ENCODE data around the gene SDK1. TPM values are rescaled to one million over a fixed set of nuclear protein-coding genes. Genes with fewer than 3 reads are reported as not detected.

The SDK1 gene
- polyA plus RNA-seq, 2 of the 4 experiments (the other 2 are of a cell fraction): 0.12 to 0.28 TPM

DNA sequence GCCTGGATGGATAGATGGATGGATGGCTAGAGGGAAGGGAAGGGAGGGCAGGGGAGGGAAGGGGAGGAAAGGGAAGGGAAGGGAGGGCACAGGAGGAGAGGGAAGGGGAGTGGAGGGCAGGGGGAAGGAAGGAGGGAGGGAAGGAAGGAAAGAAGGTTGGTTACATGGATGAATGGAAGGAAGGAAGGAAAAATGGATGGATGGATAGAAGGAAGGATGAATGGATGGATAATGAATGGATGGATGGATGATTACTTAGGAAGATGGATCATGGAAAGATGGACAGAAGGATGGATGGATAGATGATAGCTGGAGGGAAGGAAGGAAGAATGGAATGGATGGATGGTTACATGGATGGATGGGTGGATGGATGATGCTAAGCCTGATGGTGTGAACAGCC is 929.3 kb downstream of the SDK1 start:
- ChIA-PET CTCF (interaction anchor here (1.0 kb wide), 1 partner anchor 12 kb away, joined by 3 read pairs; no protein-coding TSS in a partner anchor), POLR2A (no interaction called here)
- H3K4me3 ChIP-seq: no peak overlapping the region
- H3K27ac ChIP-seq: no peak overlapping the region
- TF ChIP-seq RNF2 (IDR thresholded peaks at IDR 0.05; ENCODE audit: borderline replicate concordance, low read depth): no peak
- TF ChIP-seq ATOH8 (CRISPR knock-in tag; IDR thresholded peaks at IDR 0.05; ENCODE audit: low read depth): no peak
- TF ChIP-seq KDM1A (IDR thresholded peaks at IDR 0.05; ENCODE audit: low read depth): no peak
- TF ChIP-seq SREBF2 (IDR thresholded peaks at IDR 0.05): no peak
- no peak for TF ChIP-seq PHF8 (IDR thresholded peaks at IDR 0.05; ENCODE audit: borderline replicate concordance, low read depth)
- no peak for TF ChIP-seq POLR2AphosphoS2 (conservative IDR thresholded peaks at IDR 0.05; ENCODE audit: low read length)
- TF ChIP-seq CHD2 (IDR thresholded peaks at IDR 0.05; ENCODE audit: low read length, partially characterized antibody): no peak
- no peak for TF ChIP-seq EHMT2 (IDR thresholded peaks at IDR 0.05; ENCODE audit: low read depth)
- no peak for TF ChIP-seq ZNF302 (CRISPR knock-in tag; IDR thresholded peaks at IDR 0.05)
- no peak for TF ChIP-seq FOSB (CRISPR knock-in tag; IDR thresholded peaks at IDR 0.05)
- no peak for TF ChIP-seq ZFP36 (IDR thresholded peaks at IDR 0.05; ENCODE audit: borderline replicate concordance, partially characterized antibody)
- no peak for TF ChIP-seq CBX2 (IDR thresholded peaks at IDR 0.05; ENCODE audit: borderline replicate concordance, low read depth)
- TF ChIP-seq FOXS1 (CRISPR knock-in tag; IDR thresholded peaks at IDR 0.05): no peak
- TF ChIP-seq, protein P1, sequence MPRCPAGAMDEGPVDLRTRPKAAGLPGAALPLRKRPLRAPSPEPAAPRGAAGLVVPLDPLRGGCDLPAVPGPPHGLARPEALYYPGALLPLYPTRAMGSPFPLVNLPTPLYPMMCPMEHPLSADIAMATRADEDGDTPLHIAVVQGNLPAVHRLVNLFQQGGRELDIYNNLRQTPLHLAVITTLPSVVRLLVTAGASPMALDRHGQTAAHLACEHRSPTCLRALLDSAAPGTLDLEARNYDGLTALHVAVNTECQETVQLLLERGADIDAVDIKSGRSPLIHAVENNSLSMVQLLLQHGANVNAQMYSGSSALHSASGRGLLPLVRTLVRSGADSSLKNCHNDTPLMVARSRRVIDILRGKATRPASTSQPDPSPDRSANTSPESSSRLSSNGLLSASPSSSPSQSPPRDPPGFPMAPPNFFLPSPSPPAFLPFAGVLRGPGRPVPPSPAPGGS (IDR thresholded peaks at IDR 0.05): no peak
- TF ChIP-seq JUNB (IDR thresholded peaks at IDR 0.05): no peak
- no peaks in the 10 kb centered on the region for H3K4me1 ChIP-seq
- no peak overlapping the region for H3K4me2 ChIP-seq
- ATAC-seq (no peak), DNase-seq (ENCODE audit: low read depth in 1 of 2, low spot score in 1 of 2) (no peak), FAIRE-seq (no peak)
- H3K9me3 ChIP-seq: no peaks in the 10 kb centered on the region

DNA sequence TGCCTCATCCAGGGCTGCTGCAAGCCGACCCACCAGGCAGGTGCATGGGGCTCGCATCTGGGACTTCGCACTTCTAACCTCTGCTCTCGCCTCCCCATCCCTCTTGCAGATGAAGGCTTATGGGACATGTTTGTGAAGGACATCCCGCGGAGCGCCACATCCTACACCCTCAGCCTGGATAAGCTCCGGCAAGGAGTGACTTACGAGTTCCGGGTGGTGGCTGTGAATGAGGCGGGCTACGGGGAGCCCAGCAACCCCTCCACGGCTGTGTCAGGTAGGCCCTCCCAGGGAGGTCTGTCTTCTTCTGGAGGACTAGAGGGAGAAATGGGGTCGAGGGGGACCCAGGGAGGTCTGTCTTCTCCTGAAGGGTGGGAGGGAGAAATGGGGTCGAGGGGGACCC is 932.1 kb downstream of the SDK1 start:
- TF ChIP-seq EHMT2 (IDR thresholded peaks at IDR 0.05; ENCODE audit: low read depth) (no peak), HDAC2 (IDR thresholded peaks at IDR 0.05) (no peak), HOXB5 (CRISPR knock-in tag; IDR thresholded peaks at IDR 0.05) (no peak), HES2 (IDR thresholded peaks at IDR 0.05) (no peak), ESRRA (IDR thresholded peaks at IDR 0.05; ENCODE audit: borderline replicate concordance, low read length) (no peak), E2F6 (IDR thresholded peaks at IDR 0.05; ENCODE audit: borderline replicate concordance, low read depth) (no peak), FOSL2 (IDR thresholded peaks at IDR 0.05) (no peak), FOSL2 (CRISPR knock-in tag; IDR thresholded peaks at IDR 0.05) (no peak), MAFK (IDR thresholded peaks at IDR 0.05; ENCODE audit: partially characterized antibody) (no peak), ELK1 (IDR thresholded peaks at IDR 0.05; ENCODE audit: low read depth, low read length) (no peak), NPAS2 (CRISPR knock-in tag; IDR thresholded peaks at IDR 0.05; ENCODE audit: borderline replicate concordance) (no peak), CBX8 (IDR thresholded peaks at IDR 0.05) (no peak), EHF (CRISPR knock-in tag; IDR thresholded peaks at IDR 0.05) (no peak), MAZ (IDR thresholded peaks at IDR 0.05; ENCODE audit: borderline replicate concordance, low read depth, low read length) (no peak)
- TF ChIP-seq, protein P1 (IDR thresholded peaks at IDR 0.05): no peak
- TF ChIP-seq, protein P2, sequence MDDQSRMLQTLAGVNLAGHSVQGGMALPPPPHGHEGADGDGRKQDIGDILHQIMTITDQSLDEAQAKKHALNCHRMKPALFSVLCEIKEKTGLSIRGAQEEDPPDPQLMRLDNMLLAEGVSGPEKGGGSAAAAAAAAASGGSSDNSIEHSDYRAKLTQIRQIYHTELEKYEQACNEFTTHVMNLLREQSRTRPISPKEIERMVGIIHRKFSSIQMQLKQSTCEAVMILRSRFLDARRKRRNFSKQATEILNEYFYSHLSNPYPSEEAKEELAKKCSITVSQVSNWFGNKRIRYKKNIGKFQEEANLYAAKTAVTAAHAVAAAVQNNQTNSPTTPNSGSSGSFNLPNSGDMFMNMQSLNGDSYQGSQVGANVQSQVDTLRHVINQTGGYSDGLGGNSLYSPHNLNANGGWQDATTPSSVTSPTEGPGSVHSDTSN (IDR thresholded peaks at IDR 0.05): no peak
- CTCF ChIA-PET: interaction anchor here (0.7 kb wide), 1 partner anchor 523 kb away, joined by 3 read pairs; no protein-coding TSS in a partner anchor
- no peaks in the 10 kb centered on the region for H3K9me3 ChIP-seq
- H3K4me2 ChIP-seq: no peak overlapping the region
- no peak overlapping the region for H3K4me3 ChIP-seq
- no peak overlapping the region for H3K27ac ChIP-seq
- ATAC-seq (no peak), FAIRE-seq (no peak), DNase-seq (ENCODE audit: low read depth in 1 of 2, low spot score in 1 of 2) (no peak)
- POLR2A ChIA-PET: no interaction called here
- 52% methylated on average over 12 of the region's 15 CpGs for WGBS (ENCODE audit: missing lambda C conversion rate)
- no peaks in the 10 kb centered on the region for H3K4me1 ChIP-seq

All from A549 (cell line).